A673 (cell line): ENCODE data around the gene MRPL18. TPM values are rescaled to one million over a fixed set of nuclear protein-coding genes. Genes with fewer than 3 reads are reported as not detected.

Source experiments
- BruUV-seq: library from RNA; stranded (reverse); fragments of 400-500 nt; replicated peaks from 2 replicates; lab custom pipeline; 2021; lab: Mats Ljungman, UMichigan
- CTCF ChIA-PET: fragments of 300-600 bp; sonication (Branson Sonifier 250); formaldehyde crosslinking; loops from one replicate; lab custom pipeline; 2022; ENCODE audit warnings: antibody characterized with exemption; lab: Charles Lee
- POLR2A ChIA-PET: fragments of 300-600 bp; sonication (Branson Sonifier 250); formaldehyde crosslinking; loops from one replicate; lab custom pipeline; 2022; ENCODE audit warnings: antibody characterized with exemption; ENCODE audit not compliant: low non-redundant PET; lab: Charles Lee
- DNase-seq: peaks from one replicate; pipeline ENCODE4 v3.0.0-alpha.2; 2015; ENCODE audit warnings: low spot score
- H3K27ac ChIP-seq: fragments of 200-600 bp; sonication (generic); 2 replicates; pipeline ENCODE4 v1.5.1; 2016; ENCODE audit warnings: mixed run types, low read depth, mild to moderate bottlenecking, mixed read lengths, antibody characterized with exemption, low read length; ENCODE audit not compliant: poor library complexity, severe bottlenecking
- H3K27me3 ChIP-seq: fragments of 200-600 bp; sonication (generic); replicated peaks from 2 replicates; pipeline ENCODE4 v1.6.1; 2017; ENCODE audit warnings: mixed run types, low read depth, mild to moderate bottlenecking, mixed read lengths, antibody characterized with exemption, low read length; ENCODE audit not compliant: insufficient read depth, poor library complexity
- H3K36me3 ChIP-seq: fragments of 200-600 bp; sonication (generic); 2 replicates; pipeline ENCODE4 v1.6.1; 2016; ENCODE audit warnings: mixed run types, mild to moderate bottlenecking, mixed read lengths, antibody characterized with exemption, low read length; ENCODE audit not compliant: insufficient read depth, poor library complexity, severe bottlenecking
- H3K4me1 ChIP-seq: fragments of 200-600 bp; sonication (generic); 2 replicates; pipeline ENCODE4 v1.6.1; 2017; ENCODE audit warnings: mixed run types, mild to moderate bottlenecking, mixed read lengths, antibody characterized with exemption, low read length; ENCODE audit not compliant: insufficient read depth, poor library complexity, severe bottlenecking
- H3K4me3 ChIP-seq: fragments of 200-600 bp; sonication (generic); 2 replicates; pipeline ENCODE4 v1.5.1; 2016; ENCODE audit warnings: low read depth, mixed run types, mild to moderate bottlenecking, mixed read lengths, low read length; ENCODE audit not compliant: poor library complexity, severe bottlenecking
- H3K9me3 ChIP-seq: fragments of 200-600 bp; sonication (generic); 2 replicates; pipeline ENCODE4 v1.6.1; 2016; ENCODE audit warnings: mixed run types, low read depth, mild to moderate bottlenecking, mixed read lengths, antibody characterized with exemption, low read length; ENCODE audit not compliant: poor library complexity, severe bottlenecking
- EZH2 ChIP-seq: fragments of 200-600 bp; sonication (generic); IDR thresholded peaks from 2 replicates; pipeline ENCODE4 v1.6.1; 2017; ENCODE audit warnings: borderline replicate concordance, low read depth, mild to moderate bottlenecking, mixed read lengths, antibody characterized with exemption, low read length; ENCODE audit not compliant: poor library complexity, severe bottlenecking
- intact Hi-C: fragments of 100-400 bp; cut with micrococcal nuclease; formaldehyde crosslinking; loops from one replicate; pipeline ENCODE4 v1.10.0; 2022; ENCODE audit not compliant: unreplicated experiment
- total RNA-seq: library from RNA; stranded (reverse); gene quantifications from 2 replicates; pipeline ENCODE4 v1.2.3, GENCODE V29; 2021
- TF ChIP-seq, protein P1 (sequence below): fragments of 300-800, 200-600 bp; sonication (generic); conservative IDR thresholded peaks from 2 replicates; pipeline ENCODE4 v1.5.1; 2017; ENCODE audit warnings: low read depth, mild to moderate bottlenecking, antibody characterized with exemption, low read length, moderate library complexity, mixed read lengths

Gene MRPL18
- total RNA-seq, 1 experiment from 2014 or later = 94.6 TPM

DNA sequence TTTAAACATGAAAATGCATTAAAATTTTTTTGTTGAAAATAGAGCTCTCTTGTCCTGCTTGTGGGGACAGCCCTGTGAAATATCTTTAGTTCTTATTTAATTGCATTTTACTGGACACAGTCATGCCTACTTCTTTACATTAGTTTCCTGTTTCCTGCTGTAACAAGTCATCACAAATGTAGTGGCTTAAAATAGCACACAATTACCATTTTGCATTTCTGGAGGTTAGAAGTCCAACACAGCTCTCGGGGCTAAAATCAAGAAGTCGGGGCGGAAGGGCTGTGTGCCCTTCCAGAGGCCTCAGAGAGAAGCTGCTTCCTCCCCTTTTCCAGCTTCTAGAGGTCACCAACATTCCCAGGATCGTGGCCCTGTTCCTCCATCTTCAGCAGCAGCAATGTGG lies 39.3 kb downstream of the MRPL18 start:
- intact Hi-C loops = no loop called here
- ChIA-PET POLR2A (interaction anchor here (0.6 kb wide), 1 partner anchor 15 kb away, joined by 4 read pairs; no protein-coding TSS in a partner anchor), CTCF (no interaction called here)
- TF ChIP-seq EZH2 = no peak
- TF ChIP-seq, protein P1, sequence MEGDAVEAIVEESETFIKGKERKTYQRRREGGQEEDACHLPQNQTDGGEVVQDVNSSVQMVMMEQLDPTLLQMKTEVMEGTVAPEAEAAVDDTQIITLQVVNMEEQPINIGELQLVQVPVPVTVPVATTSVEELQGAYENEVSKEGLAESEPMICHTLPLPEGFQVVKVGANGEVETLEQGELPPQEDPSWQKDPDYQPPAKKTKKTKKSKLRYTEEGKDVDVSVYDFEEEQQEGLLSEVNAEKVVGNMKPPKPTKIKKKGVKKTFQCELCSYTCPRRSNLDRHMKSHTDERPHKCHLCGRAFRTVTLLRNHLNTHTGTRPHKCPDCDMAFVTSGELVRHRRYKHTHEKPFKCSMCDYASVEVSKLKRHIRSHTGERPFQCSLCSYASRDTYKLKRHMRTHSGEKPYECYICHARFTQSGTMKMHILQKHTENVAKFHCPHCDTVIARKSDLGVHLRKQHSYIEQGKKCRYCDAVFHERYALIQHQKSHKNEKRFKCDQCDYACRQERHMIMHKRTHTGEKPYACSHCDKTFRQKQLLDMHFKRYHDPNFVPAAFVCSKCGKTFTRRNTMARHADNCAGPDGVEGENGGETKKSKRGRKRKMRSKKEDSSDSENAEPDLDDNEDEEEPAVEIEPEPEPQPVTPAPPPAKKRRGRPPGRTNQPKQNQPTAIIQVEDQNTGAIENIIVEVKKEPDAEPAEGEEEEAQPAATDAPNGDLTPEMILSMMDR = no peak
- BruUV-seq = no TSS peak
- no peaks in the 10 kb centered on the region for H3K36me3 ChIP-seq
- no peak overlapping the region for H3K4me3 ChIP-seq
- peaks cover 27% of the 10 kb centered on the region for H3K4me1 ChIP-seq
- no peak for DNase-seq
- no peaks in the 10 kb centered on the region for H3K27me3 ChIP-seq
- H3K9me3 ChIP-seq = no peaks in the 10 kb centered on the region
- peak overlapping the region; percentile 57 for H3K27ac ChIP-seq

GRCh38 chr6:159830501-159831372 lies 40.5 kb downstream of the MRPL18 start:
- peak; percentile 52 for DNase-seq
- Histone ChIP-seq H3K27ac (peak overlapping the region; percentile 57), H3K9me3 (no peaks in the 10 kb centered on the region), H3K36me3 (no peaks in the 10 kb centered on the region), H3K4me3 (no peak overlapping the region), H3K4me1 (peaks cover 27% of the 10 kb centered on the region), H3K27me3 (no peaks in the 10 kb centered on the region)
- TF ChIP-seq, protein P1 = no peak
- TF ChIP-seq EZH2 = no peak
- CTCF ChIA-PET = no interaction called here
- POLR2A ChIA-PET = no interaction called here
- no TSS peak for BruUV-seq
- intact Hi-C loops = no loop called here

GRCh38 chr6:159831373-159831679 lies 41.1 kb downstream of the MRPL18 start:
- intact Hi-C loops = no loop called here
- ChIA-PET CTCF (no interaction called here), POLR2A (no interaction called here)
- no peak for DNase-seq
- peaks cover 27% of the 10 kb centered on the region for H3K4me1 ChIP-seq
- no peak for TF ChIP-seq EZH2
- TF ChIP-seq, protein P1 = no peak
- no TSS peak for BruUV-seq
- no peaks in the 10 kb centered on the region for H3K36me3 ChIP-seq
- H3K9me3 ChIP-seq = no peaks in the 10 kb centered on the region
- H3K4me3 ChIP-seq = no peak overlapping the region
- no peak overlapping the region for H3K27ac ChIP-seq
- H3K27me3 ChIP-seq = no peaks in the 10 kb centered on the region
